B cell (primary cell): ENCODE measurements around the gene RMDN2.

Source experiments
- EZH2 ChIP-seq: IDR thresholded peaks from 2 replicates; pipeline ENCODE4 v1.6.1; 2012; ENCODE audit warnings: borderline replicate concordance, low read depth, mild to moderate bottlenecking, moderate library complexity, low read length; ENCODE audit not compliant: insufficient read depth, poor library complexity, severe bottlenecking
- TF ChIP-seq, protein P1 (sequence below): fragments of 200-600 bp; IDR thresholded peaks from one replicate; pipeline ENCODE4 v1.8.0; 2022; ENCODE audit warnings: antibody characterized with exemption, mild to moderate bottlenecking

DNA sequence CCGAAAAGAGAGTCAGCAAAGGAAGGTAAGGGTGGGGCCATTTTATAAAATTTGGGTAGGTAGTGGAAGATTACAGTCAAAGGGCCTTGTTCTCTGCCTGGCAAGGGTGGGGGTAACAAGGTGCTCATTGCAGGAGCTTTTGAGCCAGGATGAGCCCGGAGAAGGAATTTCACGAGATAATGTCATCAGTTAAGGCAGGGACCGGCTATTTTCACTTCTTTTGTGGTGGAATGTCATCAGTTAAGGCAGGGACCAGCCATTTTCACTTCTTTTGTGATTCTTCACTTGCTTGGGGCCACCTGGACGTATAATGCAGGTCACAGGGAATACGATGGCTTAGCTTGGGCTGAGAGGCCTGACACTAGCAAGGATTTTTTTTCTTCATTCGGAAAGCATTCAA lies 92.7 kb downstream of the RMDN2 start:
- TF ChIP-seq, protein P1, sequence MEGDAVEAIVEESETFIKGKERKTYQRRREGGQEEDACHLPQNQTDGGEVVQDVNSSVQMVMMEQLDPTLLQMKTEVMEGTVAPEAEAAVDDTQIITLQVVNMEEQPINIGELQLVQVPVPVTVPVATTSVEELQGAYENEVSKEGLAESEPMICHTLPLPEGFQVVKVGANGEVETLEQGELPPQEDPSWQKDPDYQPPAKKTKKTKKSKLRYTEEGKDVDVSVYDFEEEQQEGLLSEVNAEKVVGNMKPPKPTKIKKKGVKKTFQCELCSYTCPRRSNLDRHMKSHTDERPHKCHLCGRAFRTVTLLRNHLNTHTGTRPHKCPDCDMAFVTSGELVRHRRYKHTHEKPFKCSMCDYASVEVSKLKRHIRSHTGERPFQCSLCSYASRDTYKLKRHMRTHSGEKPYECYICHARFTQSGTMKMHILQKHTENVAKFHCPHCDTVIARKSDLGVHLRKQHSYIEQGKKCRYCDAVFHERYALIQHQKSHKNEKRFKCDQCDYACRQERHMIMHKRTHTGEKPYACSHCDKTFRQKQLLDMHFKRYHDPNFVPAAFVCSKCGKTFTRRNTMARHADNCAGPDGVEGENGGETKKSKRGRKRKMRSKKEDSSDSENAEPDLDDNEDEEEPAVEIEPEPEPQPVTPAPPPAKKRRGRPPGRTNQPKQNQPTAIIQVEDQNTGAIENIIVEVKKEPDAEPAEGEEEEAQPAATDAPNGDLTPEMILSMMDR = no peak
- no peak for TF ChIP-seq EZH2
